GM12873 (cell line): Measurements from ENCODE around the gene COMTD1.

Source experiments
- CTCF ChIP-seq: IDR thresholded peaks from 2 replicates; pipeline ENCODE4 v1.5.1; 2012; ENCODE audit warnings: low read depth, mild to moderate bottlenecking, moderate library complexity, low read length, control low read depth; ENCODE audit not compliant: insufficient read depth; ENCODE audit errors: missing control alignments

COMTD1 gene

DNA sequence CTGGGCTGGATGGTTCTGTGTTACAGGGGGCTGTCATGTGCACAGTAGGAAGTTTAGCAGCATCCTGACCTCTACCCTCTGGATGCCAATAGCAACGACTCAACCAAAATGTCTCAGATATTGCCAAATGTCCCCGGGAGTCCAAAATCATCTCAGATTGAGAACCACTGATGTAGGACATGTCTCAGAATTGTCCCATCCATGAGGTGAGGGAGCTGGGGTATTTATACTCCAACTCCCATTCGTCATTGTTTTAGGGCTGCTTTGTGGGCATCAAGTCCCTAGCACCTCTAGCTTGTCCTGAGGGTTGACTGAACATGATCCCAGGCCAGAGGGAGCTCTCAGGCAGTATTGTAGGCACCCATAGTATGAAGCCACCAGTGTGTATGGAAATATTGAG, 25.2 kb upstream of the COMTD1 start:
- TF ChIP-seq CTCF = no peak

DNA sequence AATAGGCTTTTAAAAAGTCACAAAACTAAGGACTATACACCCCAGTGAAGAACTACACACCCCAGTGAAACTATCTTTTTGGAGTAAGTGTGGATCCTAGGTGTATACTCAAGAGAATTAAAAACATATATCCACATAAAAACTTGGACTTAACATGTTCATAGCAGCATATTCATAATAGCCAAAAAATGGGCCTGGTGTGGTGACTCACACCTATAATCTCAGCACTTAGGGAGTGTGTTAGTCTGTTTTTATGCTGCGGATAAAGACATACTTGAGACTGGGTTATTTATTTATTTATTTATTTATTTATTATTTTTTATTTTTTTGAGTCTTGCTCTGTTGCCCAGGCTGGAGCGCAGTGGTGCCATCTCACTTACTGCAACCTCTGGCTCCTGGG, 19.0 kb upstream of the COMTD1 start:
- no peak for TF ChIP-seq CTCF

GRCh38 chr10:75253281-75254220, 17.8 kb upstream of the COMTD1 start:
- TF ChIP-seq CTCF = no peak

- TF ChIP-seq CTCF = no peak
Measured at GRCh38 chr10:75250934-75251333, 15.2 kb upstream of the COMTD1 start.

- TF ChIP-seq CTCF = no peak
Measured at GRCh38 chr10:75247797-75248196, 12.0 kb upstream of the COMTD1 start.

- TF ChIP-seq CTCF = no peak
Measured at GRCh38 chr10:75246506-75246905, 10.7 kb upstream of the COMTD1 start.

DNA sequence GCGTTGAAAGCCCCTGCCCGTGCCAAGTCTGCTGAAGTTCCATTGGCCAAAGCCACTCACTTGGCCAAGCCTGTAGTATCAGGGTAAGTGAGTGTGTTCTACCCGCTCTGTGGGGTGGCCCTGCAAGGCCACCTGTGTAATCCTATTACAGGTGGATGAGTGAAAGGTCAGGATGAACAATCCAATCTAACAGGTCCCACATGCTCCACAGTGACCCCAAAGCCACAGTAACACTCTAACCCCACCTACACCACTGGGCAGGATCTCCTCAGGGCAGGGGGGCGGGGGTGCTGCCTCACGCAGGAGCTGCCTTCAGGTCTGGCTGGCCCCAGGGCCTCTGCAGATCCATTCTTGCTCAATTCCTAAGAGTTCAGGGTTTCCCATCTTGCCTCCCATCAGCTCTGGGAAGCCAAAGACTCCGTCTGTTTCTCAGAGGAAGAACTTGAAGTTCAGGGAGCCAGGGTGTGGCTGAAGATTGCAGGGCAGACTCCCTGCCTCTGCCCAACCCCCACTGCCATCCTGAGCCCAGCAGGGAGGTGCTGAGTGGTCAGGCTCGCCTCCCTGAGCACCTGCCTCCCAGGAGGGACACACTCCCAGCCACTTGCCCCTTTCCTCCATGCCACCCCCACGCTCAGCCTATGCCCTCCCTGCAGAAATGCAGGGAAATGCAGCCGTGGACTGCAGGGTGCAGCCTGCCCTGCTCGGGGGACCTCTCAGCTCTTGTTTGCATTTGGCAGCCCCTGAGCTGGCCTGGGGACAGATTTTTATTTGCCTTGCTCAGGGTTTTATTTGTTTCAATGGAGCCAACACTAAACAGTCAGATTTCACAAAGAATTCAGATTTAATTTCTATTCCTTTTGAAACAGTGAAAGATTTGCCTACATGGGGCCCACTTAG, 9.8 kb upstream of the COMTD1 start:
- no peak for TF ChIP-seq CTCF
